Left lobe of liver (tissue), 2 donors: ENCODE measurements around the gene NREP. TPM values are rescaled to one million over a fixed set of nuclear protein-coding genes. Genes with fewer than 3 reads are reported as not detected.

Experiments
- ATAC-seq: fragments of 200-7000 bp; cut with Tn5 transposase; one replicate; pipeline ENCODE4 v1.9.1; 2020; ENCODE audit warnings: mild to moderate bottlenecking, moderate library complexity
- DNase-seq: peaks from one replicate; pipeline ENCODE4 v3.0.0-alpha.2; 2020; ENCODE audit warnings: low spot score
- total RNA-seq: library from RNA; stranded (reverse); gene quantifications from one replicate; pipeline ENCODE4 v1.2.1, GENCODE V29; 2021
- donor health status: DM: no; HTN: no; CAD: no; lungs with moderate emphysema.
- donor health status: DM: no; HTN: yes; CAD: no.

The NREP gene, protein sequence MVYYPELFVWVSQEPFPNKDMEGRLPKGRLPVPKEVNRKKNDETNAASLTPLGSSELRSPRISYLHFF
- 3.2 TPM for total RNA-seq

DNA sequence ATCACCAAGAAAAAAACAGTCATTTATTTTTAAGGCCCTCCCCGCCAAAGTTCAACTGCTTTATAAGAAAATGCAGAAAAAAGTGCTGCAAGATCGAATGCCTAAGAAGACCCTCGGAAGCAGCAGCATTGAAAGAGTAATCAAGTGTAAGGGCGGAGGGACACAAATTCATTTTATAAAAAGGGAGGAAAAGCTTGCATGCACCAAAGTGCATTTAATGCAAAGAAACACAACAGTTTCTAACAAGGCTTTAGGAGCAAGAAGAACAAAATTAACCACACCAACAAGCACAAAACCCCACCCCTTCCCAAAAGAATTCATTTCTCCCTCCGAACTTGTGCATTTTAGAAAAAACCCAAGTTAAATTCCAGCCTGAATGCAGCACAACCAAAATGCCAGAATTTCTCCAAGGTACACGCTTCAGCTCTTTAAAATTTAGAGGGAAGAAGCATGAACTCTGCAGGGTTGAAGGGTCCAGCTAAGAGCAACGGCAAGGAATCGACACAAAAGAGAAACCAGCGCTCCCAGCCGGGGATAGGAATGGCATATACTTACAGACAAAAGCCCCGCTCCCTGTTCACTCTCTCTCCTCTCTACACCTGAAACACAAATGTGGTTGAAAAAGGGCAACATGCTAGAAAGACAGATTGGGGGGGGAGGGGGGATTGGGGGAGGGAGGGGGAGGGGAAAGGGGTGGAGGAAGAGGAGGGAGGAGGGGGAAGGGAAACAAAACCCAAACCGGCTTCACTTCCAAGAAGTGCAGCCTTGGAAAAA, at the start of gene NREP:
TSS of gene NREP (minus strand) at position 614 of the 774 bp plus-strand sequence. CDS start 1,422 bp downstream, outside the sequence.
- no peak for ATAC-seq
- peak; percentile 54 for DNase-seq

DNA sequence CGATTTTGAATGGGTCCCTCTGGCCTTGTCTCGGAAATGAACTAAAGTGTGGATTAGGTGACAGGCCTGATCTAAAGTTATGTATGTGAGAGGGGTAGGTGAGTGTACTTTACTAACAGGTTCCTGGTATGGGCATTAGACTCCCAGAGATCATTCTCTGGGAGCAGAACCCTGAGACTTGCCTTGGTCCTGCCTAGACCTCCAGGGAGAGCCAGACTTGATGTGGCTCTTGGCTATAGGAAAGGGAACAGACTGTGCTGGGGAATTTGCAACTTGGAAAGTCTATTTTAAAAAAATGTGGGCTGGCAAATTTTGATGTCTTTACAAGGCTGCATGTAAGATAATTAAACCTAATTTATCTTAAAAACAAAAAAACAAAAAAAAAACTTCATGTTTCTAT, 49.8 kb upstream of the NREP start:
- no peak for ATAC-seq
- DNase-seq = no peak

DNA sequence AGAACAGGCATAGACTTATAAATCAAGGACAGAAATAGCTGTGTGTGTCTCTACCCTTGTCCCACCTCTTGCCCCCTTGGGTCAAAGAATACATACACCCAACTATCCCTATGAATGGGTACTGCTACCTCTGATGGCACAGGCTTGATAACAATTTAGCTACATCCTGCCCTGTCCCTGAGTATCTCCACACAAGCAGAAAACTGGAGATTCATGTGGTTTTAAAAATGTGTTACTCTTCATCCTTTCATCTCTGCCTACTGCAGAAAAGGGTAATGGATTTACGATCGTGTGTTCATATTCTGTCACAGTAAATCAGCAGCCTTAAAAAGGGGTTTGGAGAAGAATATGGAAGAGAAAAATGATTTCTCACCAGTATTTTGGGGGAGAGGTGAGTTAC, 49.2 kb upstream of the NREP start:
- DNase-seq (no peak), ATAC-seq (no peak)

DNA sequence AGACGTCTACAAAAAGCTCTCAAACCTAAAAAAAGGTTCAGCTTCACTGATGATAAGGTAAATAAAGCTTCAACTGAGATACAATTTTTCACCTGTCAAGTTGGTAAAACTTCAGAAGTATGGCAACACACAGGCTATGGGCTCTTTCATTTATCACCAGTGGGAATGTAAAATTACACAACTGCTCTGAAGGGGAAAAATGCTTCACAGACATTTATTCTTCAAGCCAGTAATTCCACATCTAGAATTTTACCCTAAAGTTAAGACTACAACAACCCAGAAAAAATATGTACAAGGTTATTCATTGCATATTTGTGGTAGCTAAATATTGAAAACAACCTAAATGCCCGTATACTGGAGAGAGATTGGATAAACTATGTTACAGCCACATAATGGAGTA, 48.1 kb upstream of the NREP start:
- ATAC-seq (no peak), DNase-seq (no peak)

DNA sequence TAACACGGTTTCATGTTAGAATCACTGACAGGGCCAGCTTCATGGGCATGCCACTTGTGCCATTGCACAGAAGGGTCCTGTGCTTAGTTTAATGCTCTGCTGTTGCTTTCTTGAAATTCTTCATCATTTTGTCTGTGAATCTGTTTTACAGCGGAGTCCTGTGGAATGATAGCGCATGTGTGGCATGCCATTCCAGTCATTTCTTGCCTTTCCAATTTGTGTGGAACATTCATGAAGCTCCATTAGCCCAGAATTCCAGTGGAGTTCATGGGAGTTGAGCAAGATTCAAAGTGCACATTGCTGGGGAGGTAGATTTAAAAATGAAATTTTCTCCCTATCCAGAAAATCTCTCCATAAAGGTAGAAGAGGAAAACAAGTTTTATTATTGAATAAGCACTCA, 43.4 kb upstream of the NREP start:
- ATAC-seq = peak; percentile 23
- no peak for DNase-seq

DNA sequence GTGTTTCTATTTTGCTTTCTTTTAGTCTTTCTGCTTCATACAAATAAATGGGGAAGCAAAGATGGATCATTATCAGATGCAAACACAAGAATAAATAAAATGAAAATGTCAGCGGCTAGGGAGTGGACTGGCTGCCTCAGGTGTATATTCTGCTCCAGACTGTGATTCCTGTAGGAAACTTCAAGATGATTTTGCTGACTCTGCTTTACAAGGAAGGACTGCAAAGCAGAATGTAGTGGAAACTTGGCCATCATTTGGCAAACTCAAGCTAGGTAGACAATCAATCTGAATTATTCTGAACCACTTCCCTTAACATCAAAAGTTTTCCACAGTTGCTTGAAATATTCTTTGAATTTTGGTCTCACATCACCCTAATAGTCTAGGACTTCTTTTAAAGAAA, 38.1 kb upstream of the NREP start:
- no peak for DNase-seq
- ATAC-seq = no peak

DNA sequence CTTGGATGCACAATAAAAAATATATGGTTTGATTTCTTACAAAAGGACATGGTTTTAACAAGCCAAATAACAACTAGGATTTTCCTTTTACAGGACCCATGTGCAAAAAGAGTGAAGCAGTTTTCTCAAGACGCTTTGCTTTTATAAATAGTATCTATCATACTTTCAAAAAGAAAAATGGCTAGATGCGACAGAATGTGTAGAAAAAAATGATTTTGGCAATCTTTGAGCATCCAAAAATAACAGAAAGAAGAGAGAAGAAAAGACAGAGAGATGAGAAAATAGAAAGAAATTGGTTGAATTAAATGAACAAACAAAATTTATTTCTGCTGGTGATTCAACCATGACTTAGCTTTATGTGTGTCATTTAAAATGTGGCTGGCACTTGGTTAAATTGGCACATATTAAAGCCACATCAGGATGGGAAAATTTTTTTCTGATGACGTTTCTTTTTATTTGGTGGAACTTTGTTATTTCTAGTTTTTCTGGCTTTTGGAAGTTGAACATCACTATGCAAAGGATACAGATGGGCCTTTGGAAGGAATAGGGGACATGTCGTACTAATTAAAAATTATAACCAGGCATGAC, 35.6 kb upstream of the NREP start:
- DNase-seq (no peak), ATAC-seq (no peak)

DNA sequence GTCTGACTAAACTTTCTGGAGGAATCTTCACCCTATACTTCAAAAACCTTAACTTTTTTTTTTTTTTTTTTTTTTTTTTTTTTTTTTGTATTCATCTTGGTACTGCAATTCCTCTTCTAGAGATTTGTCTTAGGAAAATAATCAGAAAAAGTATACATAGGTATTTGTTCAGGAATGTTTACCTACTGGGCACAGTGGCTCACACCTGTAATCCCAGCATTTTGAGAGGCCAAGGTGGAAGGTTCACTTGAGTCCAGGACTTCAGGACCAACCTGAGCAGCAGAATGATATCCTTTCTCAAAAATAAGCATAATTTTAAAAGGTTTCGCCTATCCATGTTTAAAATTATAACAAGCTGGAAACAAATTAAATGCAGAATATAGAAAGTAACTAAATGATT, 33.3 kb upstream of the NREP start:
- no peak for ATAC-seq

DNA sequence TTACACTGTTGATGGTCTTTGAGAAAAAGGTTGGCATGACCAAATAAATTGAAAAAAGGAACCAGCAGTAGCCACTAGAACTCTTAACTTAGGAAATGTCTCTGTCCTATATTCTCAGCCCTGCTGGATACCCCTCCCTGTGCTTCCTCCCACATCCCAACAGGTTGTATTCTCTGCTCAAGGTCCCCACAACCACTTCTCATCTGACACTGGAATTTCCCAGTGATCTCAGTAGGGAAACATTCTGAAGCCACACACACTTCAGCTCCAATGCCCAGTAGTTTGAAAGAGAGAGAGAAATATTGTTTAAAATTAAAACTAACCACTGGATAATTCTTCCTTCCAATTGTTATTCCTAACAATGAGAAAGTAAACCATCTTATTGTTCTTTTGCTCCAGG, 30.0 kb upstream of the NREP start:
- DNase-seq = no peak
- no peak for ATAC-seq

More for the DNA sequence above, 33.3 kb upstream of the NREP start:
- no peak for DNase-seq

DNA sequence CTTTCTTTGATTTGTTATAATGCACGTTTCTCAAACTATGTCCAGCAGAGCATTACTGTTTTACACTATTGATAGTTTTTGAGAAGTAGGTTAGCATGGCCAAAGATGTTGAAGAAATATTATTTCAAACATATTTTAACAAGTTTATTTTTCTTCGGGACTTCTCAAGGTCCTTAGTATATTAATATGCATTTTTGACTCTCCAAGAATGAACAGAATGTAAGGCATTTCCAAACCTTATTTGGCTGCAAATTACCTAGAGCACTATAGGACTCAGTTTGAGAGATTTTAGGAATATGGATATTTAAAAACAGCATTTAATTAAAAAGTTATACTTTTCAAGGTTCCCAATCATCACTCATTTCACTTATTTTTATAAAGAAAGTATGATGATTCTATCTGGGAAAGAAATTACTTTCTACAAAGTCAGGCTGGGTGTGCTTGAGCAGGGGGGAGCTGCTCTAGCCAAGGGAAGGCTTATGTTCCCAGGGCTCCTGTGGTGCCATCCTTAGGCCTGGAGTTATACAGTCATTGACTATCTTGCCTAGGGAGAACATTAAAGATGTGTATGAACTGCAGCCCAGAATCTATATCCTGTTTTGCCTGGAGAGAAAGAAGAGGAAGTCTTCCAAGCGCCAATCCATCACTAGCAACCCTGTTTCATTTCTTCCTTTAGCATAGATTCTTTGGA, 27.6 kb upstream of the NREP start:
- no peak for DNase-seq
- no peak for ATAC-seq

DNA sequence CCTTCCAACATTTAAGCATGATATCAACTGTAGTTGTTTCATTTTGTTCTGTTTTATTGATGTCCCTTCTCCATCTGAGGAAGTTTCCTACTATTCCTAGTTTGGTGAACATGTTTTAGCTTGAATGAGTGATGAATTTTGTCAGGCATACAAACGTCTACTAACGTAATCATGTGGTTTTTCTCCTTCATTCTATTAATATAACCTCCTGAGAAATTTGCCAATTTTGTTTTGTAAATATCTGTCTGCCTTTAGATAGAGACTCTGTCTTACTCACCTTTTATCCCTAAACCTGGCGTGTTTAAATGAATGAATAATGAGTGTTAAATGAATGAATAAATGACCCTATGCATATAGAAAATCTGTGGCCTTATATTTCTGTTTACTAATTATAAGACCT, 26.5 kb upstream of the NREP start:
- DNase-seq (no peak), ATAC-seq (no peak)

DNA sequence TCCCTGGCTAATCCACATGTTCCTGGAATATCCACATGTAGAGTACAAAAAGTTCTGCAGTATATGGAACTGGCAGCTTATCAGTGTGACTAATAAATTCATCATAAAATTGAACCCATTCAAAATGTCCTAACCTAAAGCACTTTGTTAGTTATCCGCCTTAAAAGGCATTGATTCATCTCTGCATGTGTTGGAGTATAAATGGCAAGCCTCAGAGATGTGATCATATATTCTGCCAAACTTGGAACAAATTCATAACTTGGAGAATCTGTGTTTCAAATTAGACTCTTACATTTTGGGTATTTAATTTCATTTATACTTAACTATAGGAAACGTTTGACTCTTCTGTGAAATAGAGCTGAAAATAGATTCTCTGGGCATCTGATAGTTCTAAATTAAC, 25.2 kb upstream of the NREP start:
- ATAC-seq (no peak), DNase-seq (no peak)

DNA sequence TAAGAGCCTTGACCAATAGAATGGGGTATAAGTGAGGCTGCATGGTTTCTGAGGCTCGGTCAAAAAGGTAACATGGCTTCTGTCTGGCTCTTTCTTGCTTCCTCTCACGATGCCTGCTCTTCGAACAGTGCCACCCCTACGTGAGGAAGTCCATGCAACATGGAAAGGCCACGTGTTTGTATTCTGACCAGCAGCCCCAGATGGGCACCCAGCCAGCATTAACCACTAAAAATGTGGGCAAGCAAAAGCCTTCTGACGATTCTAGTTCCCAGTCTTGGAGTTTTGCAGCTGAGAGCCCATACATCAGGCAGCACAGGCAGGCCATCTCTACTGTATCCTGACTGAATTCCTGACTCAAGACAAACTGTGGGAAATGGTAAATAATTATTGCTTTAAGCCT, 24.2 kb upstream of the NREP start:
- DNase-seq = no peak
- no peak for ATAC-seq

DNA sequence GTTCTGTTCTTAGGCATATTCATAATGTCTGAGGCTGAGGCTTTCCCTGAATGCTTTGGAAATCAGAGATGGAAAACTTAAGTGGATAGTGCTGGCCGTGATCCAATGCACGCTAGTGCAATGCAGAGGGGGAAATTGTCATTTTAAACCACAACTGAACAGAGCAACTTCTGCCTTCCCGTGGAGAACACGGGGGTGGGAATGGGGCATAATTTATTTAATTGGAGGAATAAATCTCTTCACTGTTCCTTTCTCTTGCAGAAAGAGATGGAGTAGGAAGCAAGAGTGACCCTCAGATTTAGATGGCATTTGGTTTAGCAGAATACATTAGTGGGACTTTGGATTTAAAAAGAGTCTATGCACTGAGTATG, 22.9 kb upstream of the NREP start:
- DNase-seq (no peak), ATAC-seq (no peak)

DNA sequence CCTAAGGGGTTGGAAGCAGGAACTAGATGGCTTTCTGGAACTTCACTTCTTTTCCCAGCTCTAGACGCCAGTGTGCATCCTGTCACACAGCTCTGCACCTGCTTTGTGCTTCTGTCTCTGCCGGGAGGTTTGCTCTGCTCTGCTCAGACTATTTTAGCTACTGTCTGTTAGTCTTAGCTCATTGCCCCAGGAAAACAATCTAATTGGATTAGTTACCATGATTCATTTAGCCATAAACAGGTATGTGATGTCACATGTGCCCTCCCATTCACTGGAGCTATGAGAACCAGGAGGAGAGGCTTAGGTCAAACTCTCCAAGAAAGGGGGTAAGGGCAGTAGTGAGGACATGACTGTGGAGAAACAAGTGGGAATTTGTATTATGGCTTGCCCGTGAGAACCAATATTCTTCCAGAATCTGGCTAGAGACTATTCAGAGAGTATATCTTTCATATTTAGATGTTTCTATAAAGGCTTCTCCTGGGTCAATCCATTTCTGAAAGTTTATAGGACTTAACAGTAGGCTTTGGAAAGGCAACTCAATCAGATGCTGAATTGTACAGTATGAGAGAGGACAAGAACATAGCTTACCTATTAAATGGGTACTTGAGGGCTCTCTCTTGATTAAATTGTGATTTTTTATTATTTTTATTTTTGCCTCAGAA, 22.4 kb upstream of the NREP start:
- no peak for DNase-seq
- no peak for ATAC-seq

DNA sequence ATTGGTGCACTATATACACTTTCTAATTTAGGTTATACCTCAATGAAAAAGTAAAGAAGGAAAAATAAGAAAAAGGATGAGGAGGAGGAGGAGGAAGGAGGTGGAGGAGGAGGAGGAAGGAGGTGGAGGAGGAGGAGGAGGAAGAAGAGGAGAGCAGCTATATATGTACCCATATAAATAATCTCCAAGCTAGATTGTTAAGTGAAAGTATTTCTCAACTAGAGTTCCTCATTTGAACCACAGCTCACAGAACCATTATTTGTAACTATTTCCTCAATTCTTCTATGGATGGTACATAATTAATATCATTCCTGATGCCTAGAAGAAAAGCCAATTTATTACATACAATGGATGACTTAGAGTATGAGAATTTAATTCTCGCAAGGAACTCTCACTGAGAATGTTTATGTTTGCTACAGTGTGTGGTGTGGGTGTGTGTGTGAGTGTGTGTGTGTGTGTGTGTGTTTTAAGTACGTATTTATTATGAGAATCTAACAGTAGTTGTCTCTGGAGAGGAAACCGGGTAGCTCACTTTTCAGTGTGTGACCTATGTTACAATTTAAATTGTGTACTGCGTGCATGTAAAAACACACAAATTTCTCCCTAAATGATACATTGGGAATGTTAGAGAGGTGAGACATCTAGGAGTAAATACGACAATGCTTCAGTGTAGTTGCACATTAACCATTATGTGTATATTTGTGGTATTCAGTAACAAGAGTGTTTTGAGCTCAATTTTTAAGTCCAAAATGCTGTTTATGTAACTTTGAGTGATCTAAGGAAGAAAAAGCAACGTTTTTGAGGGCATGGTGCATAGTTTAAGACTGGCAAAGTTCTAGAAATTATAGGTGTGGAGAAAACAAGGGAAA, 20.2 kb upstream of the NREP start:
- peak; percentile 37 for ATAC-seq
- no peak for DNase-seq

DNA sequence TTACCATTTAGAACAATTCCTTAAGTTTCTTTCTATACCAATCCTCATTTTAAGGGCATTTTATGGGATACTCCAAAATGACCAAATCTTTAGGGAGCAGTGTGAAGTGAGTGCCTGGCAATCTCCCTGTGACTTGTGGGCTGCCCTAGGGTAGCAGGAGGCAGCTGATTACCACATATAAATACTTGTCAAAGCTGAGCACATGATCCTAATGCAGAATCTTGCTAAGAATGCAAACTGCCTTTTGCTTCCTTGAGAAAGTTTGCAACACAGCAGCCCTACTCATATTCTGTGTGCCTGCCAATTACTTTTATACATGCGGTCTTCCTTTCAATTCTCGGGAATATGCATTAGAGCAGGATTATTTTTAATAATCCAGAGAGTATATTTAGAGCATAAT, 18.2 kb upstream of the NREP start:
- ATAC-seq (no peak), DNase-seq (no peak)

DNA sequence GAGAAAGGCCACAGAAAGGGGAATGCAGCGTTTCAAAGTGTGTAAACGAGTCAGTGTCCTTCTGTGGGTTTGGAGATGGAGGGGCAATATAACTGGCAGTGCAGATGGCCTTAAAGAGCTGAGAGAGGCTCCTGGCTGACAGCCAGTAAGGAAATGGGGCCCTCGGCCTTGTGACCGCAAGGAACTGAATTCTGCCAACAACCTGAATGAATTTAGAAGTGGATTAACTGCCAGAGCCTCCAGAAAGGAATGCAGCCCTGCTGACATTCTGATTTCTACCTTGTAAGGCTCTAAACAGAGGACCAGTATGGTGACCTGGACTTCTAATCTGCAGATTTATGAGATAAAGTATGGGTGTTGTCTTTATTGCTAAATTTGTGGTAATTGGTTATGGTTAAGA, 17.5 kb upstream of the NREP start:
- ATAC-seq (no peak), DNase-seq (no peak)

DNA sequence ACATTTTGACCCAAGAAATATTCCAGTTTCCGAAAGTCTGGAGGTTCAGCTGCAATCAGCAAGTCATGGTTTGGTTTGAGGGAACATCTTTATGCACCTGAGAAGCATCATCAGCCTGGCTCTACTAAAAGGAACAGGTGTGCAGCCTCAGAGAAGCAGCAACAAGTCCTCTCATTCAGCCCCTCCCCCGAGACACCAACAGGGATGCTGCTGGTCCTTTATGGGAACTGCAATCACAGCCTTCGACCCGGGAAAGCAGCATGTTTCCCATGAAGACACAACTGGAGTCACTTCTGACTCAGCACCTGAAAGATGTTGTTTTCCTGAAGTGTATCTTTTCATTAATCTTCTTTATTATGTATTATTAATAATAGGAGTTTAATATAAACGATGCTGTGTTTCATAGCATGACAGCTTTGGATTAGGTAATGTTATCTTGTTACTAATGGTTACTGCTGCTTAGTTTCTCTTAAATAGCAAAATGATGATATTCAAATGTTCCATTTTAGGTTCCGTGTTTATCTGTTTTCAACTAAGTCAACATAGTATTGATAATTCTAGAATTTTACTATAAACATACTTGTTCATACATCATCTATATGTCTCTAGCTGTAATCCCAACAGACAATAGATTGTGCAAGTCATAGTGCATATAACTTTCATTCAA, 15.6 kb upstream of the NREP start:
- DNase-seq (no peak), ATAC-seq (no peak)

DNA sequence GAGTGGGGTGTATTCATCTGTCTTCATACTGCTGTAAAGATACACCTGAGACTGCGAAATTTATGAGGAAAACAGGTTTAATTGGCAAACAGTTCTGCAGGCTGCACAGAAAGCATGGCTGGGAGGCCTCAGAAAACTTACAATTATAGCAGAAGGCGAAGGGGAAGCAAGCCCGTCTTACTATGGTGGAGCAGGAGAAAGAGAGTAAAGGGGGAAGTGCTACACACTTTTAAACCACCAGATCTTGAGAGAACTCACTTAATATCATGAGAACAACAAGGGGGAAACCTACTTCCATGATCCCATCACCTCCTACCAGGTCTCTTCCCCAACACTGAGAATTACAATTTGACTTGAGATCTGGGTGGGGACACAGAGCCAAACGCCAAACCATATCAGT, 12.5 kb upstream of the NREP start:
- DNase-seq = no peak
- no peak for ATAC-seq
